ENCODE measurements around the gene BAHCC1. TPM values are rescaled to one million over a fixed set of nuclear protein-coding genes. Genes with fewer than 3 reads are reported as not detected.
"Not testable (repeated sequence)": the region's sequence is repeated elsewhere in the genome, so short reads cannot be mapped to it uniquely, and the experiment has no call there.

The BAHCC1 gene
- total RNA-seq (ENCODE audit: insufficient read depth, low replicate concordance), result 3.6 TPM

DNA sequence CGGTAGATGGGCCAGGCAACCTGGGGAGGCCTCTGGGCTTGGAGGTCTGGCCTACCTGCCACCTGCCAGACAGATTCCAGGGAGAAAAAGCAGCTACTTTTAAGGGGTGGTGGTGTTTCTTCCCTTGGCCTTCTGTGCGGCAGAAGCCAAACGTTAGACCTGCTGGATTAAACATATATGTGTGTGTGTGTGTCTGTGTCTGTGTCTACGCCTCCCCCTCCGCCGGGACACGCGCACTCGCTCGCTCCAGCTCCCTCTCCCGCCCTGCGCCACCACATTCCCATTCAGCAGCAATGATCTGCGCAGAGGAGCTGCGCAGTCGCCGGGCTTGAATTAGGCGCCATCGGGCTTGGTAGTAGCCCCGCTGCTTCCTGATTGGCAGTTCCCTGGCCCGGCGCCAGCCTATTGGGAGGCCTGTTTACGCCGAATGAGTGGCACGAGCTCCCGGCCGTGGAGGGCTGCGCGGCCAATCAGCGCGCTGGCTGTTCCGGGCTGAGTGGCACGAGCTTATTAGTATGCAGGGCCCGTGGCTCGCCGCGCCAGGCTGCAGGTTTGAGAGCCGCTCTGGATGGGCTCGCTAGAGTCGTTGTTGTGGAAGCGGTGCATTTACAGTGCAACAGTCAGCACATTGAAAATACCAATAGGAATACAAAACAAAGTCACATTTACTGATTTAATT lies at the start of gene BAHCC1:
BAHCC1 (plus strand) TSS at position 537 of the 679 bp plus-strand sequence. CDS start 4,283 bp downstream, outside the sequence.
- DNase-seq (ENCODE audit: low spot score), result peak; percentile 100

DNA sequence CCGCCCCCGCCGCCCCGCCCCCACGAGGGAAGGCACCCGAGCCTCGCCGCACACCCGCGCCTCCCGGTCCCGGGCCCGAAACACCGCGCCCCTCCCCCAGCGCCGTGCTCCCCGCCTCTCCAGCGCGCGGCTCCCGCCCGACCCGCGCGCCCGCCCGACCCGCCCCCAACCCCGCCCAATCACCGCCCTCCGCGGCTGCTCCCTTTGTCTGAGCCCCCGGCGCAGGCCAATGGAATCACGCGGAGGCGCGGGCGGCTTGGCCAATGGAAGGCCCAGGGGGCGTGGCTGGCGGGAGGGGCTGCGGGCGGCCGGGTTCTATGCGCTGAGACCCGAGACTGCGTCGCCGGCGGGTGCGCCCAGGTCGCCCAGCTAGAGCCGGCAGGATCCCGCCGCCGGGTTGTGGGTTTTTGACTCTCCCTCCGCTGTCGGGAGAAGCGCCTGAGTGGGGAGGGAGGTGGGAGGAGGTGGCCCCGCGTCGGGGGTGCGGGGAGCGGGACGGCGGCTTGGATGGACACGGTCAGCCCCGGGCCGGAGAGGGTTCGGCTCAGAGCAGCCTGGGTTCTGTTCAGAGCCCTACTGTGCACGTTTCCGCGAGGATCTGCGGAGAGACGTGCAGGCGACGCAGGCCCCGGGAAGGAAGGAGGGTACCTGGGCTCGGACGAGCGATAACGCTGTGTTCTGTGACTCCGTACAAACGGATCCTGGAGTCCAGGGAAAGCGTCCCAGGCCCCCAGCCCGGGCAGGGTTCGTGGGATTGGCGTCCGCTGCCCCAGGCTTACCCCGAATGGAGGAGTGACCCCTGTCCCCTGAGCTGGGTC lies 49.0 kb upstream of the BAHCC1 start:
- DNase-seq (ENCODE audit: low spot score), result peak; percentile 98

GRCh38 chr17:81346908-81347349 lies 48.3 kb upstream of the BAHCC1 start:
- no peak for DNase-seq (ENCODE audit: low spot score)

DNA sequence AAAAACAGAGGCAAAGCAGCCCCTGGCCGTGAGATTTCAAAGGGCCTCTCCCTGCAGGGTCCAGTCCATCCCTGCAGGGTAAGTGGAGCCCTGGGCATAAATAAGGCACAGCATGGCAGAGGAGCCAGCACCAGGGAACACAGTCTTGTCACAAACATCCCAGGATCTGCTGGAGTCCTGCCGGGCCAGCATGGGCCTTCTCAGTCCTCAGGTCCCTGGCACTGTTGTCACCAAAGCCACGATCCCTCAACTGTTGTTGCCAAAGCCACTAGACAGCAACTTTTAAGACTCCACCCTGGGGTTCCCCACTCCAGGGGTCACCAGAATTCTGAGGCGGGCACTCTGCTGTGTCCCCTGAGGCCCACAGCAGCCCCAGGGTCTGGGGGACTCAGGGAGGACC lies 47.8 kb upstream of the BAHCC1 start:
- DNase-seq (ENCODE audit: low spot score), result no peak

DNA sequence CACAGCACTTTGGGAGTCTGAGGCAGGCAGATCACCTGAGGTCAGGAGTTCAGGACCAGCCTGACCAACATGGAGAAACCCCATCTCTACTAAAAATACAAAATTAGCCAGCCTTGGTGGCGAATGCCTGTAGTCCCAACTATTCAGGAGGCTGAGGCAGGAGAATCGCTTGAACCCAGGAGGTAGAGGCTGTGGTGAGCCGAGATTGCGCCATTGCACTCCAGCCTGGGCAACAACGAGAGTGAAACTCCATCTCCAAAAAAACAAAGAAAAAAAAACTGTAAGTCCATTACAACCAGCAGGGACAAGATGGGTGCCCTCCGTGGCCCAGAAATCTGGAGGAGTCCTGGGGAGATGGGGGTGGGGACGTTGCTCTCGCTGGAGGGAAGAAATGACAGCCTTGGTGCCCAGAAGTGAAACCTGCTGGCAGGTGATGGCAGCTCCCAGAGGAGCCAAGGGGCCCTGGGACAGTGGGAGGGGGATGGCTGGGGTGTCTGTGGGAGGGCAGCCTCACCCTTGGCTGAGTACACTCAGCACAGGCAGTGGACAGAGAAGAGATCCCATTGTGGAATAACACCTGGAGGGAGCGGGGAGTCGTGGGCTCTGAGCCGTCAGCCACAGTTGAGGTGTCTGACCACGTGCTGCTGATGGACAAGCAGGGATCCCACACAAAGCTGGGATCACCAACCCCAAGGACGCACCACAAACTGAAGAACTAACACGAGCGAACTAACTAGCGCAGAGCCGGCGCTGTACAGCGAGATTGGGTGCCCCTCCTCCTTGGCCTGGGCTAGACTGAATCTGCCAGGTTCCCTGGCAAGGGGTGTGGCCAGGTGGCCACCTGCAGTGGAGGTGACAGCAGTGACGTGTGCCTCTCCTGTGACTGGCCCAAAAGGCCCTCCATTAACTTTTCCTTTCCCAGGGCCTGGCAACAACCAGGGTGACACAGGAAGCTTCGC lies 46.9 kb upstream of the BAHCC1 start:
- DNase-seq (ENCODE audit: low spot score), result no peak

- DNase-seq (ENCODE audit: low spot score), result peak; percentile 87
Measured at GRCh38 chr17:81349397-81350319, 45.6 kb upstream of the BAHCC1 start.

GRCh38 chr17:81350320-81350890 lies 44.9 kb upstream of the BAHCC1 start:
- no peak for DNase-seq (ENCODE audit: low spot score)

GRCh38 chr17:81351329-81352052 lies 43.8 kb upstream of the BAHCC1 start:
- not testable (repeated sequence) for DNase-seq (ENCODE audit: low spot score)

DNA sequence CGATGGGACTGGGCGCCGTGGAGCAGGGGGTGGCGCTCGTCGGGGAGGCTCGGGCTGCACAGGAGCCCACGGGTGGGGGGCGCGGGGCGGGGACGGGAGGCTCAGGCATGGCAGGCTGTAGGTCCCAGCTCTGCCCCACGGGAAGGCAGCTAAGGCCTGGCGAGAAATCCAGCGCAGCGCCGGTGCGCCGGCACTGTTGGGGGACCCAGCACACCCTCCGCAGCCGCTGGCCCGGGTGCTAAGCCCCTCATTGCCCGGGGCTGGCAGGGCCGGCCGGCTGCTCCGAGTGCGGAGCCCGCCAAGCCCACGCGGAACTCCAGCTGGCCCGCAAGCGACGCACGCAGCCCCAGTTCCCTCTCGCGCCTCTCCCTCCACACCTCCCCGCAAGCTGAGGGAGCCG lies 43.2 kb upstream of the BAHCC1 start:
- not testable (repeated sequence) for DNase-seq (ENCODE audit: low spot score)

DNA sequence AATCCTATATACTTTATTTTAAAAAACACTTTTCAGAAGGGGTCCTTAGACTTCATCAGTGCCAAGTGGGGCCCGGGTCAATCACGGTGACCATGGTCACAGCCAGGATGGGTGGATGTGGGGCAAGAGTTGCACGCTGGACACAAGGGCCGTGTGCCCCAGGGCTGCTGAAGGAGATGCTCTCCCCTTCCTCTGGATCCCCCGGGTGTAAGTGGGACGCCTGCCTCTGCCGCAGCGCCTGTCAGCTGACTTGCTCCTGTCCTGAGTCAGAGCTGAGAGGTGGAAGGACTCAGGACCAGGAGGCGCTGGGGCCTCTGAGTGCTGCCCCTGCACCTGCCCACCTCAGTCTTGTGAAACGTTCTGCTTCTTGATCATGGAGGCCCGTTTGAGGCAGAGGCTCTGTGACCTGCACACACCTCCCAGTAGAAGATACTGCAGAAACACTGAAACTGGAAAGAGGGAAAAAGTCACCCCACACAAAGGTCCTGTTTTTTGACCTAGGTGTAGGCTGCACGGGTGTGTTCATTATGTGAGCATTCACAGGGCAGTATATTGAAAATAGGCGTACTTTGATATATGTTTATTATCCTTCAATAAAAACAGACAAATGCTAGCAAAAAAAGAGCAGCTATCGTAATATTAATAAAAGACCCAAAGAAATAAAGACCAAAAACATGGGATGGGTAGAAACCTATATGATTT lies 40.9 kb upstream of the BAHCC1 start:
- no peak for DNase-seq (ENCODE audit: low spot score)

DNA sequence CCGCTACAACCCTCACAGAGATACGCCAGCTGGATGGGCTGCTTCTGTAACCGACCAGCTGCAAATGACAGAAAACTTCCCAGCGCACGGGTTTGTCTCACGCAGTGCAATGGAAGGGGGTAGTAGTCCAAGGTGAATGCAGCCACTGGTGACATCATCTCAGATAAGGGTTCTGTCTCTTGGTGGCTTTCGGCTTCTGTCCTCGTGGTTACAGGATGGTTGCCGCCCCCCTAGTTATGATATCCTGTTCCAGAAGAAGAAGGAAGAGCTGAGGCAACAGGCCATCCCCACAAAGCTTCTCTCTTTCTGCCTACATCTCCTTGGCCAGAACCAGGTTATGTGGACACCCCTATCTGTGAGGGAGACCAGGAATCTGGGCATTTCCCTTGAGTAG lies 40.3 kb upstream of the BAHCC1 start:
- no peak for DNase-seq (ENCODE audit: low spot score)

DNA sequence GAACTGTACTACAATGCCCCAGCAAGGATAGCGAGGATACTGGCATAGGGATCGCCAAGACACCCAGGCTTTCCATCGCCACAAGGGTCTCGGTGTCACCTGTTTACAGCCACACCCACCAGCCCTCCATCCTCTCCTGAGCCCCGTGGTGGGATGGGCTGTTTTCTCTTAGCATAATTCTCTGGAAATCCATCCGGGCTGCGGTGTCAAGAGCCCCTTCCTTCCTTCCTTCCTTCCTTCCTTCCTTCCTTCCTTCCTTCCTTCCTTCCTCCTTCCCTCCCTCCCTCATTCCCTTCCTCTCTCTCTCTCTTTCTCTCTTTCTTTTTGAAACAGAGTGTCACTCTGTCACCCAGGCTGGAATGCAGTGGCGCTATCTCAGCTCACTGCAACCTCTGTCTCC lies 36.0 kb upstream of the BAHCC1 start:
- no peak for DNase-seq (ENCODE audit: low spot score)

- DNase-seq (ENCODE audit: low spot score), result not testable (repeated sequence)
Measured at GRCh38 chr17:81362001-81362400, 33.3 kb upstream of the BAHCC1 start.

- DNase-seq (ENCODE audit: low spot score), result no peak
Measured at GRCh38 chr17:81364278-81365147, 30.7 kb upstream of the BAHCC1 start.

DNA sequence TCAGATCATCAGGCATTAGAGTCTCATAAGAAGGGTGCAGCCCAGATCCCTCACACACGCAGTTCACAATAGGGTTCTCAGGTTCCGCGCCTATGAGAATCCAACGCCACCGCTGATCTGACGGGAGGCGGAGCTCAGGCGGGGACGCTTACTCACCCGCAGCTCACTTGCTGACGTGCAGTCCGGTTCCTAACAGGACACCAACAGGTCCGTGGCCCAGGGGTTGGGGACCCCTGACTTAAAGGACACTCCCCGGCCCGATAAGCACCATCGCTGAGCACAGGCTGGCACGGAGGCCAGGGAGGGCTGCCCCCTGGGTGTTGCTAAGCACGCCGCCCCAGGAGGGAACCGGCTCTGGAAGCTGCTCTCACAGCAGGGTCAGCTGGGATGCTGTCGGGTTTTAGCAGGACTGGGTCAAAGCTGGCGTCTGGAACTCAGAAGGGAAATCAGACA lies 30.1 kb upstream of the BAHCC1 start:
- peak; percentile 66 for DNase-seq (ENCODE audit: low spot score)

DNA sequence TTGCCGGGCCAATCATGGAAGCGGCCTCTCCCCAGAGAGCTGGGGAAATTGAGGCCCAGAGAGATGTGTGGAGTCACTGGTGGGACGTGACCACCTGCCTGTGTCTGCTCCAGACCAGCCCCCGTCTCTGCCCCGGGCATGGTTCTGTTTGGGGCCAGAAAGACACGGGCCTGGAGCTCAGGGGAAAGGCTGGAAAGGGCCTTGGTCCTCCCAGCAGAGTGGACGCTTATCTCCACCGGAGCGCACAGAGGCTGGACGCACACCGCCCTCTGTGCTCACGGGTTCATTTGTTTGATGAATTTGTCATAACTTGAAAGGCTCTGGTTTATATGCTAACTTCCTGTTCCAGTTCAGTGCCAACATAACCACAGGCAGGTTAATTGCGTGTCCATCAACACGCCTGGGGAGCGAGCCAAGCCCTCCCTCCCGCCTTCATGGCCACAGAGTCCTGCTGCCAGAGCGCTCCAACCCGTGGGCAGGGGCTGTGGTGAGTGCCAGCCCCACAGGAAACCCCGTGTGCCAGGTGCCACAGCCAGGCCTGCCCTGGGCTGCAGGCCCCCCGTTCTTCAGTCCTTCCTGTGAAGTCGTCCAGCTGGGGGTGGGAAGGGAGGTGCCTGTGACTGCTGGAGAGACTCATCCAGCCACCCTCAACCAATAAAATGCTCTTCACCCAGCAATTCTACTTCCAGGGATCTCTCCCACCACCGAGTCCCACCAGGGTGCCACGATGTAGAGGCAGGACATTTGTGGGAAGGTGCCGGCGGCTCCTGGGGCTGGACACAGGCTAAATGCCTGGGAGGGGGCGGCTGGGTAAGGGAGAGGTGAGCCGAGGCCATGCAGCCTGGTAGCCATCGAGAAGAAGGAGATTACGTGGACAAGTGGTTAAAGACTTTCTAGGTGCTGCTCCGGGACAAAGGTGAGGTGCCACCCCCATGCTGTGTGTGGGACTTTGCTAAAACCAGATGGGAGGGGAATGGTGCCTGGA lies 29.4 kb upstream of the BAHCC1 start:
- no peak for DNase-seq (ENCODE audit: low spot score)

- DNase-seq (ENCODE audit: low spot score), result no peak
Measured at GRCh38 chr17:81366648-81367047, 28.6 kb upstream of the BAHCC1 start.
